Neural cell (in vitro differentiated cells): ENCODE measurements around the gene STAT6.

Source experiments
- SMC3 ChIP-seq: fragments of 450-650 bp; conservative IDR thresholded peaks from 2 replicates; pipeline ENCODE4 v1.6.1; 2014; ENCODE audit warnings: antibody characterized with exemption, mild to moderate bottlenecking, moderate library complexity; ENCODE audit not compliant: poor library complexity
- TF ChIP-seq, protein P1 (sequence below): fragments of 450-650 bp; IDR thresholded peaks from 2 replicates; pipeline ENCODE4 v1.5.1; 2014; ENCODE audit warnings: antibody characterized with exemption, mild to moderate bottlenecking, moderate library complexity; ENCODE audit not compliant: poor library complexity, severe bottlenecking

- TF ChIP-seq, protein P1, sequence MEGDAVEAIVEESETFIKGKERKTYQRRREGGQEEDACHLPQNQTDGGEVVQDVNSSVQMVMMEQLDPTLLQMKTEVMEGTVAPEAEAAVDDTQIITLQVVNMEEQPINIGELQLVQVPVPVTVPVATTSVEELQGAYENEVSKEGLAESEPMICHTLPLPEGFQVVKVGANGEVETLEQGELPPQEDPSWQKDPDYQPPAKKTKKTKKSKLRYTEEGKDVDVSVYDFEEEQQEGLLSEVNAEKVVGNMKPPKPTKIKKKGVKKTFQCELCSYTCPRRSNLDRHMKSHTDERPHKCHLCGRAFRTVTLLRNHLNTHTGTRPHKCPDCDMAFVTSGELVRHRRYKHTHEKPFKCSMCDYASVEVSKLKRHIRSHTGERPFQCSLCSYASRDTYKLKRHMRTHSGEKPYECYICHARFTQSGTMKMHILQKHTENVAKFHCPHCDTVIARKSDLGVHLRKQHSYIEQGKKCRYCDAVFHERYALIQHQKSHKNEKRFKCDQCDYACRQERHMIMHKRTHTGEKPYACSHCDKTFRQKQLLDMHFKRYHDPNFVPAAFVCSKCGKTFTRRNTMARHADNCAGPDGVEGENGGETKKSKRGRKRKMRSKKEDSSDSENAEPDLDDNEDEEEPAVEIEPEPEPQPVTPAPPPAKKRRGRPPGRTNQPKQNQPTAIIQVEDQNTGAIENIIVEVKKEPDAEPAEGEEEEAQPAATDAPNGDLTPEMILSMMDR = no peak
- no peak for TF ChIP-seq SMC3
Measured at GRCh38 chr12:57158186-57158585, 47.0 kb upstream of the STAT6 start.
